Stomach (tissue), 4 donors: ENCODE results near the gene METTL21C.

ENCODE experiments used
- POLR2AphosphoS5 ChIP-seq, 3 donors: sonication (generic); formaldehyde crosslinking; IDR thresholded peaks; one replicate each; pipeline ENCODE4 v1.6.1; 2016; ENCODE audit warnings: antibody characterized with exemption in 3 of 3
- TF ChIP-seq, protein P1 (sequence below), 7 experiments: fragments of 450-650 bp in 4 of 7; fragments of 200-600 bp in 3 of 7; sonication (generic) in 3 of 7; IDR thresholded peaks; one replicate each; pipeline ENCODE4 v1.5.1; 2016 to 2019; ENCODE audit warnings: antibody characterized with exemption in 7 of 7, control low read depth in 2 of 7, mild to moderate bottlenecking in 1 of 7

- TF ChIP-seq POLR2AphosphoS5 (IDR thresholded peaks at IDR 0.05): no peak
- TF ChIP-seq, protein P1, sequence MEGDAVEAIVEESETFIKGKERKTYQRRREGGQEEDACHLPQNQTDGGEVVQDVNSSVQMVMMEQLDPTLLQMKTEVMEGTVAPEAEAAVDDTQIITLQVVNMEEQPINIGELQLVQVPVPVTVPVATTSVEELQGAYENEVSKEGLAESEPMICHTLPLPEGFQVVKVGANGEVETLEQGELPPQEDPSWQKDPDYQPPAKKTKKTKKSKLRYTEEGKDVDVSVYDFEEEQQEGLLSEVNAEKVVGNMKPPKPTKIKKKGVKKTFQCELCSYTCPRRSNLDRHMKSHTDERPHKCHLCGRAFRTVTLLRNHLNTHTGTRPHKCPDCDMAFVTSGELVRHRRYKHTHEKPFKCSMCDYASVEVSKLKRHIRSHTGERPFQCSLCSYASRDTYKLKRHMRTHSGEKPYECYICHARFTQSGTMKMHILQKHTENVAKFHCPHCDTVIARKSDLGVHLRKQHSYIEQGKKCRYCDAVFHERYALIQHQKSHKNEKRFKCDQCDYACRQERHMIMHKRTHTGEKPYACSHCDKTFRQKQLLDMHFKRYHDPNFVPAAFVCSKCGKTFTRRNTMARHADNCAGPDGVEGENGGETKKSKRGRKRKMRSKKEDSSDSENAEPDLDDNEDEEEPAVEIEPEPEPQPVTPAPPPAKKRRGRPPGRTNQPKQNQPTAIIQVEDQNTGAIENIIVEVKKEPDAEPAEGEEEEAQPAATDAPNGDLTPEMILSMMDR (IDR thresholded peaks at IDR 0.05): no peak
Observed at GRCh38 chr13:102682211-102682610, 12.6 kb downstream of the METTL21C start.
